OCI-M2 (cell line): ENCODE measurements around the gene MBOAT7.
"Not testable (repeated sequence)": the region's sequence is repeated elsewhere in the genome, so short reads cannot be mapped to it uniquely, and the experiment has no call there.

Source experiments
- DNase-seq: peaks from one replicate; lab custom pipeline; 2025; ENCODE audit not compliant: unreplicated experiment; lab: John Stamatoyannopoulos, UW

The MBOAT7 gene

GRCh38 chr19:54190503-54191010 is 1.2 kb upstream of the MBOAT7 start:
- peak; percentile 89 for DNase-seq

- DNase-seq, result peak; percentile 99
Observed at GRCh38 chr19:54189735-54190502, 539 bp upstream of the MBOAT7 start.

GRCh38 chr19:54188215-54188871 is 1.0 kb downstream of the MBOAT7 start:
- no peak for DNase-seq

GRCh38 chr19:54186934-54187381 is 2.4 kb downstream of the MBOAT7 start:
- DNase-seq, result no peak

- DNase-seq, result no peak
Observed at GRCh38 chr19:54186351-54186750, 3.0 kb downstream of the MBOAT7 start.

DNA sequence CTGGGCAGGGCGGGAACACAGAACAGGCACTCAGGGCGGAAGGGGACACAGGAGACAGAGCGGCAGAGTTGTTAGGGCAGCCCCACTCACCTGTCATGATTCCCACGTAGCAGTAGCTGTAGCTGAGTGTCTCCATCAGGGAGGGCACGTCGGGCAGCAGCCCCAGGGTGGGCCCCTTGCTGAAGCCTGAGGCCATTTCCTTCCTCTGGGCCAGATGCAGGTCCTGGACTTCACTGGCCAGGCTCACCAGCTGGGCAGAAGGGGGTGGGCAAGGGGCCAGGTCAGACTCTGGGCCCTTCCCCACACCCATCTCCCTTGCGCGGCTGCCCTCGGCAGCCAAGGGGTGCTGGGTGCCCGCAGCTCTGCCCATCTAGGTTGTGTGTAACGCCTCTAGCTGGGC is 5.9 kb downstream of the MBOAT7 start:
- DNase-seq, result no peak

DNA sequence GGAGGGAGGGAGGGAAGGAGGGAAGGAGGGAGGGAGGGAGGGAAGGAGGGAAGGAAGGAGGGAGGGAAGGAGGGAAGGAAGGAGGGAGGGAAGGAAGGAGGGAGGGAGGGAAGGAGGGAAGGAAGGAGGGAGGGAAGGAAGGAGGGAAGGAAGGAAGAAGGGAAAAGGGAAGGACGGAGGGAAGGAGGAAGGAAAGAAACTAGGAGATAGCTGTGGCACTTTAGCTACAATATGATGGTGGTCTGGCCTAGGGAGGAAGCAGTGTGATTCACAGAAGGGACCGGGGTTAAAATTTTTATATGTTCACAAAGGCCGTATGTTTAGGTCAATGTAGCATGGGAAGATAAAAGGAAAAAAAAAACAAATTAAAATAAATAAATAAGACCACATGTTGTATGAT is 7.5 kb downstream of the MBOAT7 start:
- DNase-seq, result not testable (repeated sequence)

- DNase-seq, result no peak
Observed at GRCh38 chr19:54180691-54181091, 8.7 kb downstream of the MBOAT7 start.

DNA sequence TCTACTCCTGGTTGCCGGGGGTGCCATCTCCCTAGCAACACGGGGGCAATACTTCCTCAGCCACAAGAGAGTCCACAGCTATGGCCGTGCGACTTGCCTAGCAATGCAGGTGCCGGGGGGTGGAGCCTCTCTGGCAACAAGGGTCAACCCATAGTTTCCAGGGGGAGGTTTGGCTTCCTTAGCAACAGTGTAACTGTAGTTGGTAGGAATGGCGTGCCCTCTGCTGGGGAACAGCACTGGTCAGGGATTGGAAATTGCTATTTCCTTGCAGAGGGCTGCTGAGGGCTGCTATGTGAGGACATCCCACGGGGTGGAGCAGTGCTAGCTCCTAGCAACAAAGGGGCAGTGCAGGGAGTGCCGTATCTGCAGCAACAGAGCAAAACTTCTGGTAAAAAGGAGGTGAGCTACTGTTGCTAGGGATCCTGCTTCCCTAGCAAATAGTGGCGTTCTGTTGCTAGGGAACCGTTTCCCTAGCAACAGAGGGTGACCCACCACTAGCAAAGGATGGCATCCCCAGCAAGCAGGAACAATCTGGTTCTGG is 9.4 kb downstream of the MBOAT7 start:
- no peak for DNase-seq

DNA sequence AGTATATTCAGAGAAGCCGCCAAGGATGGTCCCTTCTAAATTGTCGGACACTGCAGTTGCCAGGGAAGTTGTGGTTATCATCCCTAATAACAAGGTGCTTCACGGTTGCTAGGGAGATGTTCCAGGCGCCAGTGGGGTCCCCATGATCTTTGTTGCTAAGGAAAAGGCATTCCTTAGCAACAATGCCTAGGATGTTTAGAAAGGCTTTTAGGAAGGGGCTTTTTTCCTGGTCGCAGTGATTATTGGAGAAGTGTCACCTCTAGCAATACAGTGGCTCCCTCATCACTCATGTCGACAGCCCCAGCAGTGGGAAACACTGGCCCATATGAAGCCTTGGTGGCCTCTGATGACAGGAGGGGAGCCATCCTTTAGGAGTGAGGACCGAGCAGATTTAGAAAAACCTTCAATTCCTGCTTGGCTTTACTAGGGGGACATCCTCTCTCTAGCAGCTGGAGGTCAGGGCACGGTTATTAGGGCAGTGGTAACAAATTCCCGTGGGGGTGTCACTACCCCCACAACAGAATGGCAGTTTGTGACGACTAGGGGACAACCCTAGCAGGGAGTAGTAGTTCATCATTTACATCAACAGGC is 10.0 kb downstream of the MBOAT7 start:
- no peak for DNase-seq

- no peak for DNase-seq
Observed at GRCh38 chr19:54178581-54179261, 10.7 kb downstream of the MBOAT7 start.

DNA sequence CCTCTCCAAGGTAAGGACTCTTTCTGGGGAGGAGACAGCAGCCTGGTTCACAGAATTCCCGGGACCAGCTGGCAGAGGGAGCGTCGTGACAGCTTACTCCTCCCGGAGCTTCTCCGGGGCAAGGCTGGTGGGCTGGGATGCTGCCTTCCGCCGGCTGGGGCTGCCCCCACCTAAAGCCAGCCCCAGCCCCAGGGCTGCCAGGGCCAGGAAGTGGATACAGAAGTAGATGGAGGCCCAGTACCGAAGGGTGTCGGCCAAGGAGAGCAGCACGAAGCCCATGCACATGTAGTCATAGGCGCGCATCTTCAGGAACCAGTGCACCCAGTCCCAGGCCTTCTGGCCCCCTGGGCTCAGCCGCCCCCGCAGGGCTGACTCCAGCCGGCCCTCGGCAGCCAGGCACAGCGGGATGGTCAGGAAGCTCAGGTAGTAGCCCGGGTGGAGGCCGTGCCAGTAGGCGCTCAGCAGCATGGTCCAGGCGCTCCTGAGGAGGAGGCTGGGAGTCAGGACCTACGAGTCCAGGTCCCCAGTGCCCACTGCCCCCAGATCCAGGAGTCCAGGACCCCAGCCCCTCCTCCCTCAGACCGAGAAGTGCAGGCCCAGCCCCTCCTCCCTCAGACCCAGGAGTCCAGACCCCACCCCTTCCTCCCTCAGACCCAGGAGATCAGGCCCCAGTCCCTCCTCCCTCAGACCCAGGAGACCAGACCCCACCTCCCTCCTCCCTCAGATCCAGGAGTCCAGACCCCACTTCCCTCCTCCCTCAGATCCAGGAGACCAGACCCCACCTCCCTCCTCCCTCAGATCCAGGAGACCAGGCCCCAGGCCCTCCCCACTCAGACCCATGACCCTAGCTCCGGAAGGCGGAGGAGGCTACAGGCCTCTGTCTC is 15.2 kb downstream of the MBOAT7 start:
- DNase-seq, result no peak

DNA sequence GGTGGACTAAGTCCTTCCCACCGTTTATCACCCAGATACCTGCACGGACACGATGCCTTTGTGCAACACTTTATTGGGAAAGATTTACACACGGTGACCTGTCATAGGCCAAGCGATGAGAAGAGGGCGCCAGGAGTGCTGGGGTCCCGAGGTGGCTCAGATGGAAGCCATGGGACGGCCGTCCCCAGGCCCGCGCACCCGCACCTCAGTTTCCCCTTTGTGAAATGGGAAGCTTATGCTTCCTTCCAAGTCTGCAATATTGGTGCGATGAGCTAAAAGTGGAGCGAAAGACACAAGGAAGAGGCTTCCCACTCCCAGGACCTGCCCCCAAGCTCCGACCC is 16.1 kb downstream of the MBOAT7 start:
- DNase-seq, result no peak

DNA sequence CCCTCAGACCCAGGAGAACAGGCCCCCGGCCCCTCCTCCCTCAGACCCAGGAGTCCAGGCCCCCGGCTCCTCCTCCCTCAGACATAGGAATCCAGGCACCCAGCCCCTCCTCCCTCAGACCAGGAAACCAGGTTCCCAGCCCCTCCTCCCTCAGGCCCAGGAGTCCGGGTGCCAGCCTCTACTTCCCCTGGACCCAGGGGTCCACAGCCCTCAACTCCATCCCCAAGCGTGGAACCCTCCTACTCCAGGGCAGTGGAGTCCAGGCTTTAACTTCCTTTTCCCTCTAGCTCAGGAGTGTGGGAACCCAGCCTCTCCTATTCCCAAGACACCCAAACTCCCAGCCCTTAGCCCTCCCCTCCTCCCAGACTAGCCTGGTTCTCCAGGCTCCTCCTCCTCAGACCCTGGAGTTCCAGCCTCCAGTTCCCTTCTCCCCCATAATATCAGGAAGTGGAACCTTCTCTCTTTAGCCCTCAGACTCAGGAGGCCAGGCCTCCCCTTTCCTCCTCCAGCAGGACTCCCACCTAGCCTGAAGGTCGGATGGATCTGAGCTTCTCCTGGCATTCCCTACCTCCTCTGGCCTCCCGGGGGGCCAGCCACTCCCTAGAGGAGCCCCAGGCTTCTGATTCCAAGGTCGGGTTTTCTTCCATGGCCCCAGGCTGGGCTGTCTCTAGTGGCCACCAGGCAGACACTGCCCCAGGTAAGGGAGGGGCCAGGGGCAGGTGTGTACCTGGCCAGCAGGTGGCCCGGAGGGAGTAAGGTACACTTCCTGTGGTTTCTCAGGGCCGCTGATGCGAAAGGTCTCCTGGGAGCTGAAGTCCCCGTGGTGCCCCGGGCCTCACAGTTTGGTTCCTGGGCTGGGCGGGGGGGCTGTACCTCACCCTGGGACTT is 16.7 kb downstream of the MBOAT7 start, which contains the start of gene TMC4:
Gene TMC4, minus strand, starts transcription at position 690 of the 888 bp plus-strand sequence. Its CDS starts 43 bp downstream, at position 647.
- DNase-seq, result no peak

DNA sequence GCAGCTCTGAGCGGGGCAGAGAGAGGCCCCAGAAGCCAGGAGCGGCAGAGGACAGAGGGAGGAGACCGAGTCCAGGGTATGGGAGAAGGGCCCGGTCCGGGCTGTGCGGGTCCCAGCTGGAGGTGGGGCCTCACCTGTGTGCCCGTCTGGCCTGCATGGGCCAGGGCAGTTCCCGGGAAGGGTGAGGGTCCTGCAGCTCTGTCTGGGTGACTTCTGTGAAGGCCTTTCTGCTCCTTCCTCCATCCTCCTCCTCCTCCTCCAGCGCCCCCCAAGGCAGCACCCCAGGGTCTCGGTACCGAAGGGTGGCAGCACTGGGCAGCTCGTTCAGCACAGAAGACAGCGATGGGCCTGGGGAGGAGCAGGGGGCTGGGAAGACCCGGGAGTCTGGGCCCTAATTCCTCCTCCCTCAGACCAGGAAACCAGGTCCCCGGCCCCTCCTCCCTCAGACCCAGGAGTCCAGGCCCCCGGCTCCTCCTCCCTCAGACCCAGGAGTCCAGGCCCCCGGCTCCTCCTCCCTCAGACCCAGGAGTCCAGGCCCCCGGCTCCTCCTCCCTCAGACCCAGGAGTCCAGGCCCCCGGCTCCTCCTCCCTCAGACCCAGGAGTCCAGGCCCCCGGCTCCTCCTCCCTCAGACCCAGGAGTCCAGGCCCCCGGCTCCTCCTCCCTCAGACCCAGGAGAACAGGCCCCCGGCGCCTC is 17.5 kb downstream of the MBOAT7 start:
- DNase-seq, result not testable (repeated sequence)

DNA sequence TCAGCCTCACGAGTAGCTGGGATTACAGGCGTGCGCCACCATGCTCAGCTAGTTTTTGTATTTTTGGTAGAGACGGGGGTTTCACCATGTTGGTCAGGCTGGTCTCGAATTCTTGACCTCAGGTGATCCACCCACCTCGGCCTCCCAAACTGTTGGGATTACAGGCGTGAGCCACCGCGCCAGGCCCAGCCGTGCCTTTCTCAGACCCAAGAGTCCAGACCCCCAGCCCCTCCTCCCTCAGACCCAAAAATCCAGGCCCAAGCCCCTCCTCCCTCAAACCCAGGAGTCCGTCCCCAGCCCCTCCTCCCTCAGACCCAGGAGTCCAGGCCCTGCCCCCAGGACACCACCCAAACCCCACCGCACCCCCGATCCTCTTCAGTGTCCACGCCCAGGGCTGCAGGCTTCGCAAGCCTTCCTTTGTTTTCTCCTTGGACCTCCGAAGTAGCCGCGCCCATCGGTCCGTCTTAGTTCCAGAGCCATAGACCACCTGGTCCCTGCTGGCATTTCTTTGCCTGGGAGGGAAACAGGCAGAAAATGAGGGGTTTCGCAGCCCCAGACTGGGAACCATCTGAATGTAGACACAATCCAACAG is 20.1 kb downstream of the MBOAT7 start:
- DNase-seq, result no peak

DNA sequence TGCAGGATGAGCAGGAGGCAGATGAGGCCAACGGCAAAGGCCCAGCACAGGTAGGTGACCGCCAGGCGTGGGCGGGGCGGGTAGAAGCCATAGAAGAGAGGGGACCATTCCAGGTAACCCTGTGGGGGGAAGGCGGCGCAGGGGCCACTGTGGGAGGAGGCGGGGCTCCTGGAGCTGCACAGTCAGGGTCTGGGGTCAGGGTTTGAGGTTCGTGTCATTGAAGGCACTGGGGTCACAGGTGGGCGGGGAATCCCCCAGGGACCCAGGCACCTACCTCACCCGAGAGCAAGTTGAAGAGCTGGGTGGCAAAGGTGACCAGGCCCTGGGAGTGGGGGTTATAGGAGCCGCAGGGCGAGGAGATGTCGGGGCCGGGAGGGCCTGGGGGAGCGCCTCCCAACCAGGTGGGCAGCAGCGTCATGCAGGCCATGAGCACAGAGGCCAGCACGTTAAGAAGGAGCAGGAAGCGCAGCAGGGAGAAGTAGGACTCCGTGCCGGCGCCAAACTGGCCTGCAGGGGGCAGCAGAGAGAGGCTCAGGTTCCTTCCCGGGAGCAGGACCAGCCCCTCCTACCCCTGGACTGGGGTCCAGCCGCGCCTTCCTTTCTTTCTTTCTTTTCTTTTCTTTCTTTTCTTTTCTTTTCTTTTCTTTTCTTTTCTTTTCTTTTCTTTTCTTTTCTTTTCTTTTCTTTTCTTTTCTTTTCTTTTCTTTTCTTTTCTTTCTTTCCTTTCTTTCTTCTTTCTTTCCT is 21.0 kb downstream of the MBOAT7 start:
- DNase-seq, result peak; percentile 91
